OCI-M2 (cell line): ENCODE measurements around the gene SOCS6.
"Not testable (repeated sequence)": the region's sequence is repeated elsewhere in the genome, so short reads cannot be mapped to it uniquely, and the experiment has no call there.

Experiments used
- DNase-seq: peaks from one replicate; lab custom pipeline; 2025; ENCODE audit not compliant: unreplicated experiment; lab: John Stamatoyannopoulos, UW

Gene SOCS6, protein sequence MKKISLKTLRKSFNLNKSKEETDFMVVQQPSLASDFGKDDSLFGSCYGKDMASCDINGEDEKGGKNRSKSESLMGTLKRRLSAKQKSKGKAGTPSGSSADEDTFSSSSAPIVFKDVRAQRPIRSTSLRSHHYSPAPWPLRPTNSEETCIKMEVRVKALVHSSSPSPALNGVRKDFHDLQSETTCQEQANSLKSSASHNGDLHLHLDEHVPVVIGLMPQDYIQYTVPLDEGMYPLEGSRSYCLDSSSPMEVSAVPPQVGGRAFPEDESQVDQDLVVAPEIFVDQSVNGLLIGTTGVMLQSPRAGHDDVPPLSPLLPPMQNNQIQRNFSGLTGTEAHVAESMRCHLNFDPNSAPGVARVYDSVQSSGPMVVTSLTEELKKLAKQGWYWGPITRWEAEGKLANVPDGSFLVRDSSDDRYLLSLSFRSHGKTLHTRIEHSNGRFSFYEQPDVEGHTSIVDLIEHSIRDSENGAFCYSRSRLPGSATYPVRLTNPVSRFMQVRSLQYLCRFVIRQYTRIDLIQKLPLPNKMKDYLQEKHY

DNA sequence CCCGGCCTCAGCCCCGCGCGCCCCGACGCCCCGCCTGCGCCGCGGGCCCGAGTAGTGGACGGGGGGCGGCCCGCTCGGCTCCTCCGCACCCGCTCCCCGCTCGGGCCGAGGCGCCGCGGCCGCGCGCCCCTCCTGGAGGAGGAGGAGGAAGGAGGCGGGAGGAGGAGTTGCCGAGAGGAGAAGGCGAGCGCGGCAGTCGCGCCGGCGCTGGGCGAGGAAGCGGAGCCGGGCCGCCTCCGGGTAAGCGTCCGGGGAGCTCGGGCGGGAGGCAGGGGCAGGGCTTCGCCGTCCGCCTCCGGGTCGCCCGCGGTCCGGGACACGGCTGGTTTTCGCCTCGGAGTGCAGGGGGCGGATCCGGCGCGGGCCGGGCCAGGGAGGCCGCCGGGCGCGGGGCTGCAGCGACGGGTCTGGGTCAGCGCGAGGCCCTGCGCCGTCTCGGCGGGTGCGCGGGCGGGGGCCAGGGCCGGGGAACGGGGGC lies at the start of gene SOCS6:
SOCS6 (plus strand) TSS at position 195 of the 478 bp plus-strand sequence. CDS start 35,624 bp downstream, outside the sequence.
- DNase-seq = no peak

DNA sequence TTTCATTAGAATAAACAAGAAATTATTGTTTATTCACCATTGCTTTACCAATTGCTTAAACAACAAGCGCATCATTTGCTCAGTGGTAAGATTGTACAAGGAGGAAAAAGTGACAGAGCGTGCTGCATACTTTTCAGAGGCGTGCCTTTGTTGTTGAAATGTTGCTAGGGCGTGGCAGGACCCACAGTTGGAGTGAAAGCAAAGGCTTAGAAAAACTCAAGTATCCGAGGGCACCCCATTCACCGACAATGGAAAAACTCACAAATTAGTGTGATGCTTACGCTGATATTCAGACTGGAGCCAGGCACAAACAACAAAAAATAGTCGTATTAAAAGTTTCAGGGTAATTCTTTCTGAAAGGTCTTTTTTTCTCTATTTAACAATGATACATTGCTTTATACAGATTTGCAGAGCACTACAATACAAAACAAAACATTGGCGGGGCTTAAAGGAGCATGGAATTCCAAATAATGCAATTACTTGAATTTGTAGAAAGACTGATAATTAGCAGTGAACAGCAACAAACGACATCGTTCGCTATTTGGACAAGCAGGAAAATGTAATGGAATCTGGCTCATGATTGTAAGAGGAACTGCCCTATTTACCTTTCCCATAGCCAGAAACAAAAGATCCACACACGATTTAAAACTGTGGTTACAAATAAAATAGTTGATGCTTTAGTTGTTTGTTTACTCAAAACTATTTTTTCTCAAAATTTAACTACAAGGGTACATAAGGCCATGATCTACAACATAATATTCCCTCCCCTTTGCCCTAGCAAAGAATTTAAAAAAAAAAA lies 45.5 kb upstream of the SOCS6 start:
- no peak for DNase-seq

DNA sequence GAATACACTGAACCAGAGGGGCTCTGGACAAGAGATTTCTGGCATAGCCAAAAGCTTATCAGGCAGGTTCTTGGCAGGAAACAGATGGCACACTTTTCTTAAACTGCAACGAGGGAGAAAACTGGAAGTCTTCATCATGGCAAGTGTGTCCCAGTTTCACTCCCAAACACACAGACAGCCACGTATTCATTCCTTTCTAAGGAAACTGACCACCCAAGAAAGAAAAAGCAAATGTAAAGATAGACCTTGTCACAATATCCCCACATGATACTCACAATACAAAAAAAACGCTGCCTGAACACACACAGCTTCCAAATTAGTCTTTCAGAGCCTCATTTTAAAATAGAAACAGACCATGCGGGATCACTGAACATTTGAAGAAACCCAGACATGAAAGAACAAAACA lies 42.8 kb upstream of the SOCS6 start:
- DNase-seq = no peak

DNA sequence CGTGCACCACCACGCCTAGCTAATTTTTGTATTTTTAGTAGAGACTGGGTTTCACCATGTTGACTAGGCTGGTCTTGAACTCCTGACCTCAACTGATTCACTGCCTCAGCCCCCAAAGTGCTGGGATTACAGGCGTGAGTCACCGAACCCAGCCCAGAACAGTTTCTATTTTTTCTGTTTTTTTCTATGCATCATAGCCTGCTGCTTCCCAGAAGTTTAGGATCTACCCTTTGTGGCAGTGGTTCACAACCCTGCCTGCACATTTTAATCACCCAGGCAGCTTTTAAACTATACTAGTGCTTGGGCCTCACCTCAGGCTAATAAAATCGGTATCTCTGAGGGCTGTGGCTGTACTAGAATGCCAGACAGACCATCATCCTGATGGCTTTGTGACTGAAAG lies 39.7 kb upstream of the SOCS6 start:
- DNase-seq = no peak

DNA sequence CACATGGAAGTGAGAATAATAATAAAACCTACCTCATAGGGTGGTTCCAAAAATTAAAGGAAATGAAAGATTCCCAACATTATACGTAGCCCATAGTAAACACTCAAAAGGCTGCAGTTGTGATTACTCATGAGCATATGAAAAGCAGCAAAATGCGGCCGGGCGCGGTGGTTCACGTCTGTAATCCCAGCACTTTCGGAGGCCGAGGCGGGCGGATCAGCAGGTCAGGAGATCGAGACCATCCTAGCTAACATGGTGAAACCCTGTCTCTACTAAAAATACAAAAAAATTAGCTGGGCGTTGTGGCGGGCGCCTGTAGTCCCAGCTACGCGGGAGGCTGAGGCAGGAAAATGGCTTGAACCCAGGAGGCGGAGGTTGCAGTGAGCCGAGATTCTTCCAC lies 39.0 kb upstream of the SOCS6 start:
- not testable (repeated sequence) for DNase-seq

DNA sequence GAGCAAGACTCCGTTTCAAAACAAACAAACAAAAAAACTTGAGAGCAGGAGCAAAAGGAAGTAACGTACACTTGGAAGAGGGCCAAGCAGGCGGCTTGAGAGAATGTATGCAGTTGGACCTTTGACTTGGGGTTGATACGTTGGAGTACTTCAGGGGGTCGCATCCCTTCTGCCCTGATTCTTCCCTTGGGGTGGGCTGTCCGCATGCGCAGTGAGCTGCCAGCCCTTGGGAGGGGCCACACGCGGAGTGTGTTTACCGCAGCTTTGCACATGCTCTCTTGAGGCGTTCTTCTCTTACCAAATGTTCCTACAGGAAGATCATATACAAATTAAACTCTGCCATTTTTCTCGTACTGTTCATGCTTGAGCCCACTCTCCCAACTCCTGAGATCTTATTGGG lies 38.1 kb upstream of the SOCS6 start:
- no peak for DNase-seq

DNA sequence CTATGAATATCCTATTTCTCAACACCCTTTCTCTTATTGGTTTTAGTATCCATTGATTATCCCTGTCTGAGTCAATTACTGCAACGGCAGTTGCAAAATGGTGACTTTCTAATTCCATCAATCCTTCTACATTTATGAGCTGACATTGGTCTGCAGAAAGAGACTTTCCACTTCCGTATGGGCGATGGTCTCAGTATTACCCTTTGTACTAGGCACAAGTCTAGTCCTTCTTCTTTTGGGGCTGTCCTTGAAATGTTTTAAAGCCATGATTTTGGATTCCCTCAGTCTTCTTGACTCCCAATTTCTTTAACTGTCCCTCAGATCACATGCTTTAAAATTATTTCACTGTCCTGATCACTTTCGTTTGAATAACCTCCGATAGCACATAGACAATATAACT lies 32.7 kb upstream of the SOCS6 start:
- DNase-seq = no peak

DNA sequence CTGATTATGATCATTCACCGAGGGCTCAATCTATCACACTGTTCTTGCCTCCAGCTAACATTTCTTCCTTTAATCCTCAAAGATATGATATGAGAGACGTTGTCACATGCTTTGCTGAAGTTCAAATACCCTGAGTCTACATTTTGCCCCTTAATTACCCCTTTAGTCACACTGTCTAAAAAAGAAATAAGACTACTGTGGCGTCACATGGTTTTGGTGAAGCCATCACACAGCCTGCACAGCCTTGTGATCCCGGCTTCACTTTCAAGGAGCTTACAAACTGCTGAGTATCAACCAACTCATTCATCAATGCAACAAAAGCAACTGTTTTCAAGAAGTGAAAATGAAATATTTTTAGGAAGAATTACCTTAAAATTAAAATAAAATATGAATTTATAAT lies 31.9 kb upstream of the SOCS6 start:
- DNase-seq = no peak

DNA sequence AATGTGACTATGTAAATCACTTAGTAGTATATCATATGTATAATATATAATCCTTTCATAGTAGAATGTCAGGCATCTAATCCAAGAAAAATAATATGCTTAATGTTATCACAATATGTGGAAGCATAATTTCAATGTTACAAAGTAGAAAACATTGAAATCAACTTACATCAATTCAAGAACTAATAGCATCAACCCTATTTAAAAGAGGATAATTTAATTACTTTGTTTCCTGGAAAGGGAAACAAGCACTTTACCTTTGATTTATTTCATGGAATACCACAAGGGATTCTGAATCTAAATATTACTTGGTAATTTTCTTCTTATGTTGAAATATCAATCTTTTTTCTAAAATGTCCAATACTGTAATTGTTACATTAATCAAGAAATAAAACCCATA lies 30.6 kb upstream of the SOCS6 start:
- DNase-seq = no peak

DNA sequence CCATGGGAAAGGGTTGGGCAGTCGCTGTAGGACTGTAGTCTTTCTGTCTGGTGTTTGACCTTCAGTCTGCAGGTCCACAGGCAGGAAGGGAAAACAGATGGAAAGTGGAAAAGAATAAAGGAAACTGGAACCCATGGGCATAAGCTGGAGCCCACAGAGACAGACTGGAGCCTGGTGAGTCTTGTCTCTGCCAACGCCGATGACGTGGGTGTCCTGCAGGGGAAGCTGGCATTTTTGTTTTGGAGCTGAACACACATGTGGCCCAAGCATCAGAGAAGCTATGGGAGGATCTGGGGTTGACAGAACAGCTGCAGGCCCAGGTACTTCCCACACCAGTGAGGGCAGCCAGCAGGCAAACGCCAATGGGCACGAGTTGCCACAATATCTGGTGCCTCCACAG lies 28.2 kb upstream of the SOCS6 start:
- DNase-seq = no peak

DNA sequence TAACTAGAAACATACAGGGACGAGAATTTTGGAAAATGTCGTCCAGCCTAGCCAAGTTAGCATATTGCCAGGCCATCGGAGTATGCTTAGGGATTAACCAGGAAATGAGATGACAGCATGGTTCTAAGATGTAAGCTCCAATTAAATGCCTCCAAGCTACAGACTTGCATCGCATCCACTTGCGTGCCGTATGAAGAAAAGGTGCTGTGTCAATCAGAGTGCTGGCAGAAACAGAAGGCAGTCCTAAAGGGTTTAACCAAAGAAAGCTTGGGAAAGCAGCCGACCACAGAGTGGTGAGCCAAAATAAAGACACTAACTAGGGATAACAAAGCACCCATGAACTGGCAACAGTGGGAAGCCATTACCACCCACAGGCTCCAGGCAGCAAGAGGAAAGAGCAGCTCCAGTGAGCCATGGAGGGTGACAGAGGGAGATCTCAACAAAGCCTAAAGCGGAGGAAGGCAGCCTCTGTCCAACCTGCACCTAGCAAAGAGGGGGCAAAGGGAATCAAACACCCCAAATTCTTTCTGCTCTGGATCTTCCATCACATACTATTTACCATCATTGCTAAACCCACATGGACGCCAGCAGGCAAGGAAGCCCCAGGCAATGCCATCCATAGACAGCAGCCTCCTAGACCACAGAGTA lies 27.6 kb upstream of the SOCS6 start:
- no peak for DNase-seq

DNA sequence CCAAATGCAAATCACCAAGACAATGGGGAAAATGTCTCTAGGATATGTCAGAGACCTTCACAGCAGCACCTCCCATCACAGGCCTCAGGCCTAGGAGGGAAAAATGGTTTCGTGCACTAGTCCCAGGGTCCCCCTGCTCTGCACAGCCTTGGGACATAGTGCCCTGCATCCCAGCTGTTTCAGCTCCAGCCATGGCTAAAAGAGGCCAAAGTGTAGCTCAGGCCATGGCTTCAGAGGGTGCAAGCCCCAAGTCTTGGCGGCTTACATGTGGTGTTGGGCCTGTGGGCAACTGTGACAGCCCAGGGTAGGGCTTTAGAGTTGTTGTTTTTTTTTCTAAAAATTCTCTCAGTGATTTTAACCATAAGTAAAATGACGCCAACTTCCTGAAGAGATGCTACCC lies 25.5 kb upstream of the SOCS6 start:
- no peak for DNase-seq

DNA sequence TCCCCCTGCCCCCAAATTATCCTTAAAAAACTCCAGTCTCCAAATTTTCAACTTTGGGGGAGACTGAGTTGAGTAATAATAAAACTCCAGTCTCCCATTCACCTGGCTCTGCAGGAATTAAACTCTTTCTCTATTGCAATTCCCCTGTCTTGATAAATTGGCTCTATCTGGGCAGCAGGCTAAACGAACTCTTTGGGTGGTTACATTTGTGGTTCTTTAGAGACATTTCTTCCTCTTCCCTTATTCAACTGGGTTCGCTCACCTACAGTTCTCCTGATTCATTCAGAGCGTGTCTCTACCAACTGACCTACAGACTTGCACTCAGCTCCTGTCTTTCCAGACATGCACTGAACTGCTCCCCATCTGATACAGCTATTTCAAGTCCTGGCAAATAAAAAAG lies 17.1 kb upstream of the SOCS6 start:
- DNase-seq = no peak

DNA sequence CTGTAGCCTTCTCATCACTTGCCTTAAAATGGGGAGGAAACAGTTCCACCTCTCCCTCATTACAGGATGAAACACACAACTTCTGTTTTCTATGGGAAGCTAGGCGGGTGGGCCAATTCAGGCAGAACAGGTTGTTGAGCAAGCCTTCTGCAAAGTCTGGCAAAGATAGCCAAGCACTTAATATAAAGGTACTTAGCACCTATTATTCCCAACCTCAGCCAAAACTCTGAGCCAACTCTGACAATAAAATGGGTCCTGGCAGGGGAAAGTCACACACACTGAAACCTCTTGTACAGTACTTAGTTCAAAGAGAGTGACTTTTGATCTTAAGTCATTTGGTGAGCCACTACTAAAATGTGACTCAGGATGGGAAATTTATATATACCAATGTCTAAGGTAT lies 15.8 kb upstream of the SOCS6 start:
- DNase-seq = no peak

DNA sequence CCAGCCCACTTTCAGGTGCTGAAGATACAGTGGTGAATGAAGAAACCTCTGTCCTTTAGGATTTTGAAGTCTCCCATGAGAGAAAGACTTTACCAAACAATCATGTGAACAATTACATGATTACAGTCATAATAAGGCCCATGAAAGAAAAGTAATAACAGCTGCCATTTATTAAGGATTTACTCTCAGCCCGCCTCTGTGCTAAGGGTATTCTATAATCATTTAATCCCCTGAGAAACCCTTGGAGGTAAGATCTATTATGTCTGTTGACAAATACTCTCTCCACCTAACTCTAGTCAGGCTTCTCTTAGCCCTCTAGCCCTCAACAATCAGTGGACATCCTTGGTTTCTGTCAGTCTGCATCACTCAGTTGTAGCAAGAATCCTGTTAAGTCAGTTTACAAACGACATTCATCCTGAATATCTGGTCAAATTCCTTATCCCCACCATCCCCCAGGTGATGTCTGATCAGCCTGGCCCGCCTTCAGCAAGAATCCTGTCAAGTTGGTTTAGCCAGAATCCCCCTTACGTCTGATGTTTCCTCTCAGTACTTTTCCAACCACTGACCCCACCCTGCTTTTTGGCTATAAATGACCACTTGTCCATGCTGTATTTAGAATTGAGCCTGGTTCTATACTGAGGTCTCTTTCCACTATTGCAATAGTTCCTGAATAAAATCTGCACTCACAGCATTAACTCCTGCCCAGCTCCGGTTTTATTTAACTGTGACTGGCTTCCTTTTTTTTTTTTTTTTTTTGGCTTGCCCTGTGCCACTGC lies 12.2 kb upstream of the SOCS6 start:
- DNase-seq = no peak

DNA sequence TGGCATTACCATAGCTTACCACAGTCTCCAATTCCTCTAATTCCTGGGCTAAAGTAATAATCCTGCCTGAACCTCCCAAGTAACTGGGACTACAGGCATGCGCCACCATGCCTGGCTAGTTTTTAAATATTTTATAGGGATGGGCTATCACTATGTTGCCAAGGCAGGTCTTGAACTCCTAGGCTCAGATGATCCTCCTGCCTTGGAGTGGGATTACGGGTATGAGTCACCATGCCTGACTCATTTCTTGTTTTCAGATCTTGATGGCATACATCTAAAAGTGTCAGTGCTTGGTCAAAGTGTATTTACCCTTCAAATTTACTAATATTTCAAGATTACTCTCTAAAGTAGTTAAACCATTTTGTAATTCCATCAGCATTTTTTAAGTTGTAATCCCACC lies 9.4 kb upstream of the SOCS6 start:
- no peak for DNase-seq

DNA sequence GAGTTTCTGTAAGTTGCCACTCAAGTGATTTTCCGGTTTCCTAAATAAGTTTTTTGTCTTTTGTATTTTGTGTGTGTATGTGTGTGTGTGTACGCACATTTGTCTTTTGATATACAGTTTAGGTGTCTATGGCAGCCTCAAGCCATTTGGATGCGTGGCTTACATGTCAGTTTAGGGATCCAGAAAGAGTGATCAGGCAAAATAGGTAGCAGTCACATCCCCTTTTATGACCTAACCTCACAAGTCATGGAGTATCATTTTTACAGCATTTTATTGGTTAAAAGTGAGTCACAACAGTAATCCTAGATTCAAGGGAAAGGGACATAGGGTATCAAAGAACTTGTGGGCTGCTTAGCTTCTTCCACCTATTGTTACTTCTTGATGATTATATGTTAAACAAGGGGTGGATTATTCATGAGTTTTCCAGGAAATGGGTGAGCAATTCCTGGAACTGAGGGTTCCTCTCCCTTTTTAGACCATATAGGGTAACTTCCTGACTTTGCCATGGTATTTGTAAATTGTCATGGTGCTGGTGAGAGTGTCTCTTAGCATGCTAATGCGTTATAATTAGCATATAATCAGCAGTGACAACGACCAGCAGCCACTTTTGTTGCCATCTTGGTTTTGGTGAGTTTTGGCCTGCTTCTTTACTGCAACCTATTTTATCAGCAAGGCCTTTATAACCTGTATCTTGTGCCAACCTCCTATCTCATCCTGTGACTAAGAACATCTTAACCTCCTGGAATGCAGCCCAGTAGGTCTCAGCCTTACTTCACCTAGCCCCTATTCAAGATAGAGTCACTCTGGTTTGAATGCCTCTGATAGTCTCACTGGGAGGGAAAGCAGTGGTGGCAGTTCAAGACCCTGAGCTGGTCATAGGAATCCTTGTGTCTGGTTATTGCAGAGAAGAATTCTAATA lies 8.6 kb upstream of the SOCS6 start:
- no peak for DNase-seq

DNA sequence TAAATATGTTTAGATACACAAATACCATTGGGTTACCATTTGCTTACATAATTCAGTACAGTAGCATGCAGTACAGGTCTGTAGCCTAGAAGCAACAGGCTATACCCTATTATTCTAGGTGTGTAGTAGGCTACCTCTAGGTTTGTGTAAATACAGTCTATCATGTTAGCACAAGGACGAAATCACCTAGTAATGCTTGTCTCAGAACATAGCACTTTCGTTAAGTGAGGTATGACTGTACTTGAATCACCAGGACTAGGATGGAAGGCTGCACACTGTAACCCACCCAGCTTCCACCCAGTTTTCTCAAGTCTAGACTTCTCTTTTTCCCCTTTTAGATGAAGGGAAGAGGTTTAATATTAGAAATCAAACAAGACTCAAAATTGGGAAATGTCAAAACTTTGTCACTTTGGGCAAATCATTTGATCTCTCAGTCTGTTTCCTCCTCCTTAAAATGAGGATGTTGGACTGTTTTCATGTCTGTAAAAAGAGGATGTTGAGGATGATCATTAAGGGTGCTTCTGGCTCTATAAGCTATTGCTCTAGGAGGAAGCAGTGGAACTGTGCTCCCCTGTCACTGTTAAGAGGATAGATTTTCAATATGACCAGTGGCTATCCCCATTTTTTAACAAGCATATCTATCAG lies 3.7 kb upstream of the SOCS6 start:
- no peak for DNase-seq

DNA sequence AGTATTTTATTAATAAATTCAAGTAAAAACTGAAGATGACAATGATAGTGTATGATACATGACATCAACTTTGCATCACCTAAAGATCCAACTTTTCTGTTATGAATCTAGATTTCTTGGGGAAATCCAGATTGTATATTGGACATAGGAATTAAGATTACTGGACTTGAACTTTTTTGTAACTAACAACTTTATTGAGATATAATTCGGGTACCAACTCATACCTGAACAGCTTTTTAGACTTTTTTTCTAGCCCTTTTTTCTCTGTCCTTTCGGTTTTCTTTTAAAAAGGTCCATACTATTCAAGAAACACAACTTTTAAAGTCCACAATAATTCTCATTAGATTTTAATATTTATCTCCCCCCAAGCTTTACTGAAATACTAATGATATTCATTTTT lies 1.1 kb upstream of the SOCS6 start:
- DNase-seq = no peak
